Ovary (tissue), 9 donors: Measurements from ENCODE around the gene NPY. TPM values are rescaled to one million over a fixed set of nuclear protein-coding genes. Genes with fewer than 3 reads are reported as not detected.
"Not testable (repeated sequence)": the region's sequence is repeated elsewhere in the genome, so short reads cannot be mapped to it uniquely, and the experiment has no call there.

Experiments used
- DNase-seq, 5 donors: peaks; one replicate each; pipeline ENCODE4 v3.0.0-alpha.2; 2019 to 2020
- H3K27ac ChIP-seq, 2 donors: fragments of 200-600 bp; one replicate each; pipeline versions ENCODE4 v1.5.1 to v1.8.0; 2019 to 2022
- H3K27me3 ChIP-seq: fragments of 200-600 bp; one replicate; pipeline ENCODE4 v1.8.0; 2022
- H3K36me3 ChIP-seq: fragments of 200-600 bp; sonication (generic); one replicate; pipeline ENCODE4 v1.5.1; 2019
- H3K4me1 ChIP-seq: one replicate; pipeline ENCODE4 v1.8.1; 2013; ENCODE audit warnings: mild to moderate bottlenecking, moderate library complexity; ENCODE audit not compliant: insufficient read depth
- H3K4me3 ChIP-seq: fragments of 200-600 bp; sonication (generic); one replicate; pipeline ENCODE4 v1.5.1; 2017
- H3K9me3 ChIP-seq, 2 donors: fragments of 200-600 bp in 1 of 2; sonication (generic) in 1 of 2; one replicate each; pipeline versions ENCODE4 v1.5.1 to v1.8.1; 2013 to 2019; ENCODE audit warnings: mild to moderate bottlenecking in 1 of 2, moderate library complexity in 1 of 2
- CTCF ChIP-seq, 3 donors: fragments of 450-650 bp in 2 of 3; fragments of 200-600 bp in 1 of 3; IDR thresholded peaks; one replicate each; pipeline versions ENCODE4 v1.5.1 to v1.8.0; 2016 to 2022; ENCODE audit warnings: antibody characterized with exemption in 3 of 3, mild to moderate bottlenecking in 1 of 3
- EP300 ChIP-seq: sonication (generic); formaldehyde crosslinking; IDR thresholded peaks from one replicate; pipeline ENCODE4 v1.6.1; 2017; ENCODE audit warnings: antibody characterized with exemption
- POLR2A ChIP-seq: fragments of 450-650 bp; IDR thresholded peaks from one replicate; pipeline ENCODE4 v1.6.1; 2017; ENCODE audit warnings: antibody characterized with exemption, mild to moderate bottlenecking, moderate library complexity
- WGBS, 3 donors: extraction: QIAGEN DNeasy Blood & Tissue Kit in 1 of 3; methylation state at CpG; one replicate each; pipeline versions ENCODE4 v1.1.5 to v1.1.7; 2013 to 2017; 5-methylcytosine and 5-hydroxymethylcytosine counted together
- intact Hi-C, 4 donors: fragments of 100-400 bp; cut with DNase I; formaldehyde crosslinking; loops; one replicate each; pipeline versions ENCODE4 v1.11.0 to v1.15.1; 2022 to 2023
- polyA plus RNA-seq, 2 donors: library from polyadenylated mRNA; stranded (reverse); fragments of 200-250 nt in 1 of 2; fragments of 350-450 nt in 1 of 2; fragmentation: Illumina TruSeq in 1 of 2; extraction: RNeasy Lipid Tissue Mini Kit (QIAGEN cat#74804) in 1 of 2; gene quantifications; one replicate each; pipeline ENCODE4 v1.2.3, GENCODE V29; 2013 to 2014
- total RNA-seq, 7 donors: library from RNA; depleted of rRNA in 2 of 7; stranded (reverse); fragments of >200 nt in 2 of 7; fragmentation: NEBNext Ultra II Directional in 3 of 7; extraction: Animal tissue kit (Norgen Biotek cat#: 25700) in 3 of 7; gene quantifications; one replicate each; pipeline versions ENCODE4 v1.1.0 to v1.2.4, GENCODE V29; 2016 to 2023
- donor health status: DM: no; HTN: no; CAD: no; lungs with moderate emphysema.
- donor health status: DM: no; HTN: no; CAD: no.
- donor health status: Bipolar disorder and iron deficiency.
- donor health status: DM: yes; HTN: yes; CAD: no.
- donor health status: DM: no; HTN: no; CAD: no.
- donor health status: DM: yes; HTN: yes; CAD: no.

NPY gene
- total and polyA plus RNA-seq, 9 donors, result 0.53 to 4.5 (median 0.94) TPM; not detected in 6

- no peak for DNase-seq
- H3K9me3 ChIP-seq, result no peaks in the 10 kb centered on the region
- no peak for TF ChIP-seq EP300
- TF ChIP-seq CTCF (IDR thresholded peaks at IDR 0.05), result no peak
- no peak for TF ChIP-seq POLR2A
- no peaks in the 10 kb centered on the region for H3K36me3 ChIP-seq
- H3K27me3 ChIP-seq, result no peaks in the 10 kb centered on the region
- H3K4me3 ChIP-seq, result no peak overlapping the region
- no peaks in the 10 kb centered on the region for H3K4me1 ChIP-seq
- H3K27ac ChIP-seq, result no peak overlapping the region
- intact Hi-C loops, result no loop called here
These were observed 38.6 kb upstream of the NPY start for GRCh38 chr7:24245362-24245761.

GRCh38 chr7:24249266-24249665, 34.7 kb upstream of the NPY start:
- H3K9me3 ChIP-seq, result no peaks in the 10 kb centered on the region
- H3K27ac ChIP-seq, result no peak overlapping the region
- TF ChIP-seq CTCF (IDR thresholded peaks at IDR 0.05) (no peak), POLR2A (no peak), EP300 (no peak)
- no peak overlapping the region for H3K4me3 ChIP-seq
- DNase-seq, result no peak
- no peaks in the 10 kb centered on the region for H3K36me3 ChIP-seq
- no peaks in the 10 kb centered on the region for H3K4me1 ChIP-seq
- WGBS, 3 donors, result 85 to 88% (median 86%) methylated on average over 7 of the region's 7 CpGs
- intact Hi-C loops, result no loop called here
- no peaks in the 10 kb centered on the region for H3K27me3 ChIP-seq

- Histone ChIP-seq H3K4me1 (no peaks in the 10 kb centered on the region), H3K4me3 (no peak overlapping the region), H3K27ac (no peak overlapping the region), H3K36me3 (no peaks in the 10 kb centered on the region), H3K9me3 (no peaks in the 10 kb centered on the region), H3K27me3 (no peaks in the 10 kb centered on the region)
- no peak for TF ChIP-seq EP300
- no peak for TF ChIP-seq POLR2A
- TF ChIP-seq CTCF (IDR thresholded peaks at IDR 0.05), result no peak
- intact Hi-C loops, result no loop called here
- no peak for DNase-seq
- WGBS, 3 donors, result 72 to 82% (median 77%) methylated on average over 2 of the region's 2 CpGs
These were observed 32.4 kb upstream of the NPY start for GRCh38 chr7:24251568-24251967.

GRCh38 chr7:24255139-24255538, 28.9 kb upstream of the NPY start:
- H3K27me3 ChIP-seq, result no peaks in the 10 kb centered on the region
- H3K4me1 ChIP-seq, result no peaks in the 10 kb centered on the region
- H3K36me3 ChIP-seq, result no peaks in the 10 kb centered on the region
- H3K4me3 ChIP-seq, result no peak overlapping the region
- no peak for DNase-seq
- WGBS, 3 donors, result 71 to 77% (median 77%) methylated on average over 6 of the region's 6 CpGs
- intact Hi-C loops, result no loop called here
- no peak overlapping the region for H3K27ac ChIP-seq
- TF ChIP-seq CTCF (IDR thresholded peaks at IDR 0.05), result no peak
- TF ChIP-seq POLR2A, result no peak
- TF ChIP-seq EP300, result no peak
- H3K9me3 ChIP-seq, result no peaks in the 10 kb centered on the region

GRCh38 chr7:24258324-24258723, 25.7 kb upstream of the NPY start:
- 81 to 90% (median 84%) methylated on average over 1 of the region's 1 CpG for WGBS, 3 donors
- H3K27me3 ChIP-seq, H3K9me3 ChIP-seq, DNase-seq, H3K4me3 ChIP-seq, H3K4me1 ChIP-seq, intact Hi-C loops, H3K27ac ChIP-seq, H3K36me3 ChIP-seq: not testable (repeated sequence)
